Neural progenitor cell (in vitro differentiated cells): Measurements from ENCODE around the gene CENPP.

Experiments
- EZH2 ChIP-seq: fragments of 200-600 bp; sonication (generic); IDR thresholded peaks from 2 replicates; pipeline ENCODE4 v1.6.1; 2017; ENCODE audit warnings: antibody characterized with exemption, mild to moderate bottlenecking, moderate library complexity
- EZH2phosphoT487 ChIP-seq: fragments of 200-600 bp; sonication (generic); IDR thresholded peaks from 2 replicates; pipeline ENCODE4 v1.6.1; 2017; ENCODE audit warnings: antibody characterized with exemption
- TF ChIP-seq, protein P1 (sequence below): fragments of 200-600 bp; sonication (generic); IDR thresholded peaks from 2 replicates; pipeline ENCODE4 v1.5.1; 2017; ENCODE audit warnings: antibody characterized with exemption, mild to moderate bottlenecking

DNA sequence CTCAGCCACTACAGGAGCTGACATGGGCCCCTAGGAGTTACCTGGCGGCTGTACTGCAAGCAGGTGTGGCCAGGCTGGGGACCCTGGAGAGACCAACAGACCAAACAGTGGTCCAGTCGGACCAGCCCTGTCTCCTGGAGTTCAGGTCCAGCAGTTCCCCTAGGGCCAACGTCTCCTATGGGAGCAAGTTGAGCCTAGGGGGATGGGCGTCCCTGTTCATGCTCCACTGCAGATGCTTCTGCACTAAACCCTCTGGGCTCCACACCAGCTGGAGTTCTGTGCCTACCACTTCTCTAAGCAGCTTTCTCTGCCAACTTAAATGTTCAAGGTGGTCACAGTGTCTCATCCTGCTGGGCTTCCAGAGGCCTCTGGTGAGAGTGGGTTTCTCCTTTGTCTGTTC, 119.1 kb downstream of the CENPP start:
- TF ChIP-seq, protein P1, sequence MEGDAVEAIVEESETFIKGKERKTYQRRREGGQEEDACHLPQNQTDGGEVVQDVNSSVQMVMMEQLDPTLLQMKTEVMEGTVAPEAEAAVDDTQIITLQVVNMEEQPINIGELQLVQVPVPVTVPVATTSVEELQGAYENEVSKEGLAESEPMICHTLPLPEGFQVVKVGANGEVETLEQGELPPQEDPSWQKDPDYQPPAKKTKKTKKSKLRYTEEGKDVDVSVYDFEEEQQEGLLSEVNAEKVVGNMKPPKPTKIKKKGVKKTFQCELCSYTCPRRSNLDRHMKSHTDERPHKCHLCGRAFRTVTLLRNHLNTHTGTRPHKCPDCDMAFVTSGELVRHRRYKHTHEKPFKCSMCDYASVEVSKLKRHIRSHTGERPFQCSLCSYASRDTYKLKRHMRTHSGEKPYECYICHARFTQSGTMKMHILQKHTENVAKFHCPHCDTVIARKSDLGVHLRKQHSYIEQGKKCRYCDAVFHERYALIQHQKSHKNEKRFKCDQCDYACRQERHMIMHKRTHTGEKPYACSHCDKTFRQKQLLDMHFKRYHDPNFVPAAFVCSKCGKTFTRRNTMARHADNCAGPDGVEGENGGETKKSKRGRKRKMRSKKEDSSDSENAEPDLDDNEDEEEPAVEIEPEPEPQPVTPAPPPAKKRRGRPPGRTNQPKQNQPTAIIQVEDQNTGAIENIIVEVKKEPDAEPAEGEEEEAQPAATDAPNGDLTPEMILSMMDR, result no peak
- no peak for TF ChIP-seq EZH2phosphoT487
- no peak for TF ChIP-seq EZH2
